MM.1S (cell line): ENCODE measurements around the gene BBS2.

Source experiments
- EZH2 ChIP-seq: fragments of 300-600 bp; sonication (generic); optimal IDR thresholded peaks from 2 replicates; pipeline ENCODE3; 2017; ENCODE audit warnings: low read depth, mild to moderate bottlenecking, antibody characterized with exemption, low read length, mixed read lengths
- TF ChIP-seq, protein P1 (sequence below): fragments of 300-600 bp; sonication (generic); IDR thresholded peaks from 2 replicates; pipeline ENCODE4 v1.5.1; 2016; ENCODE audit warnings: antibody characterized with exemption, low read length, mixed read lengths

DNA sequence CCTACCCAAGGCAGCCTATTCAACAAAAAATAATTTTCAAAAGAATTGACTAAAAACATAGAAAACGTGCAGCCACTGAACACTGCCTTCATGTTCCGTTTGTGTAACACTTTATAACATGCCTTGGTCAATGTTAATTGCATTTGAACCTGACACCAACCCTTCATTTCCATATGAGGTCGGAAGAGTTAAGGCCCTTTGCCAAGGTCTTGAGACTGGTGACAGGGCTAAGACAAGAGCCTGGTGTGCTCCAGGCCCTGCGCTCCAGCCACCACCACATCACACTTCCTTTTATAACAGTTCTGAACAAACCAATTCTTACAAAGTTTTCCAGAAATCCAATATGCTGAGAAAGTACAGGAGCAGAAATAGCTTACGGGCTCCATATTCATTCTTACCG is 4.2 kb downstream of the BBS2 start:
- TF ChIP-seq, protein P1, sequence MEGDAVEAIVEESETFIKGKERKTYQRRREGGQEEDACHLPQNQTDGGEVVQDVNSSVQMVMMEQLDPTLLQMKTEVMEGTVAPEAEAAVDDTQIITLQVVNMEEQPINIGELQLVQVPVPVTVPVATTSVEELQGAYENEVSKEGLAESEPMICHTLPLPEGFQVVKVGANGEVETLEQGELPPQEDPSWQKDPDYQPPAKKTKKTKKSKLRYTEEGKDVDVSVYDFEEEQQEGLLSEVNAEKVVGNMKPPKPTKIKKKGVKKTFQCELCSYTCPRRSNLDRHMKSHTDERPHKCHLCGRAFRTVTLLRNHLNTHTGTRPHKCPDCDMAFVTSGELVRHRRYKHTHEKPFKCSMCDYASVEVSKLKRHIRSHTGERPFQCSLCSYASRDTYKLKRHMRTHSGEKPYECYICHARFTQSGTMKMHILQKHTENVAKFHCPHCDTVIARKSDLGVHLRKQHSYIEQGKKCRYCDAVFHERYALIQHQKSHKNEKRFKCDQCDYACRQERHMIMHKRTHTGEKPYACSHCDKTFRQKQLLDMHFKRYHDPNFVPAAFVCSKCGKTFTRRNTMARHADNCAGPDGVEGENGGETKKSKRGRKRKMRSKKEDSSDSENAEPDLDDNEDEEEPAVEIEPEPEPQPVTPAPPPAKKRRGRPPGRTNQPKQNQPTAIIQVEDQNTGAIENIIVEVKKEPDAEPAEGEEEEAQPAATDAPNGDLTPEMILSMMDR = no peak
- no peak for TF ChIP-seq EZH2
